Amniotic epithelial cell (primary cell): ENCODE measurements around the gene DMAC2L.
A peak's percentile ranks its signal among the peaks of the same experiment; 100 is the strongest.

ENCODE experiments used
- DNase-seq: peaks from one replicate; pipeline ENCODE4 v3.0.0-alpha.2; 2010; ENCODE audit warnings: low read depth

The DMAC2L gene

DNA sequence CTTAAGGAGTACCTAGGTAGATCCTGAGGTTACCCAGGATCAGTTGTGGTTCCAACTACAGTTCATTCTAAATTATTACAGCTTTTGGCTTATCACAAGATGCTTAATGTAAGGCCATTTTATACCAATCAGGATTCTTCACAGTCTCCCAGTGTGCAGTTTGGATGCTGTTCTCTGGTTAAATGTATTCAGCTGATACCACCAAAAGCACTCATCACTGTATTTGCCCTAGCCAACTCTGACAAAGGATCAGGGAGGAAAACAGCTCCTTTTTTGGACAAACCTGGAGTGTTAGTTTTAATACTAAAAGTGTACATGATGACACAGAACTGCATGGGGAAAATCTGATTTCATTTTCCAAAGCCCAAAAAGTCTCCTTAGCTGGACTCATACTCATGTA lies 19.5 kb downstream of the DMAC2L start:
- DNase-seq, result no peak

DNA sequence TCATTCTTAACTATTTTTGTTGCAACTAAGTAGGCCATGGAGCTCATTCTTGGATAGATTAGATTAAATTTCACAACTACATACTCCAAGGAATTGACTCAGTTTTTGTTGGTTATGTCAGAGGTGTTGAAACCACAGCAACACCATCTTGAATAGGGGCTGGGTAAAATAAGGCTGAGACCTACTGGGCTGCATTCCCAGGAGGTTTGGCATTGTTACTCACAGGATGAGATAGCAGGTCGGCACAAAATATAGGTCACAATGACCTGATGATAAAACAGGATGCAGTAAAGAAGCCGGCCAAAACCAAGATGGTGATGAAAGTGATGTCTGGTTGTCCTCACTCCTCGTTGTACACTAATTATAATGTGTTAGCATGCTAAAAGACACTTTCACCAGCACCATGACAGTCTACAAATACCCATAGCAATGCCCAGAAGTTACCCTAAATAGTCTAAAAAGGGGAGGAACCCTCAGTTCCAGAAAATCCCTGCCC lies 20.9 kb downstream of the DMAC2L start:
- DNase-seq, result peak; percentile 98

DNA sequence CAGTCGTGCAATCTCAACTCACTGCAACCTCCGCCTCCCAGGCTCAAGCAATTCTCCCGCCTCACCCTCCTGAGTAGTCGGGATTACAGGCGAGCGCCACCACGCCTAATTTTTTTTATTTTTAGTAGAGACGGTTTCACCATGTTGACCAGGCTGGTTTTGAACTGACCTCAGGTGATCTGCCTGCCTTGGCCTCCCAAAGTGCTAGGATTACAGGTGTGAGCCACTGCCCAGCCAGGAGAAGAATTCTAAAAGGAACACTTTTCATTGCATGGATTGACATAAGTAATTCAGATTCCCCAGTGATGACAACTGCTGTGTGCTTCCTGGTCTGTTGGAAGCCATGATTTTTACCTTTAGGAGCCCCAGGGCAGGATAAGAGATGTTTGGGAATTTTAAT lies 22.1 kb downstream of the DMAC2L start:
- no peak for DNase-seq

DNA sequence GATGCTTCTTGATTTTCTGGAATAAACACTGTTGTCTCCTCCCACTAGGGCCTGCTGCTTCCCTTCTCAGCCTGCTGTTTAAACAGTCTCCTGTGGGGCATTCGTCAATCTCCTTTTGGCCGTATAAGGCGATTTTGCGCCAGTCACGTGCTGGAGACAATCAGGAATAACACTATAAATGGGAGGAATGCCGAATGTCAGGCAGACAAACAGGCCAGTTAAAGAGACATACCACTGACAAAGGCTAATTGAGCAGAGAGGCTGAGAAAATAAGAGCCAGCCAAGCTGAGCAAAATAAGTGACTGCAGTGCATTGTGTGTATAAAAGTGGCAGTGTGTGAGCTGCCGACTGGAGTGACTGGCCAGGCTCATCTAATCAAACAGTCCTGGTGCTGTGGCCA lies 23.3 kb downstream of the DMAC2L start:
- DNase-seq, result peak; percentile 81

DNA sequence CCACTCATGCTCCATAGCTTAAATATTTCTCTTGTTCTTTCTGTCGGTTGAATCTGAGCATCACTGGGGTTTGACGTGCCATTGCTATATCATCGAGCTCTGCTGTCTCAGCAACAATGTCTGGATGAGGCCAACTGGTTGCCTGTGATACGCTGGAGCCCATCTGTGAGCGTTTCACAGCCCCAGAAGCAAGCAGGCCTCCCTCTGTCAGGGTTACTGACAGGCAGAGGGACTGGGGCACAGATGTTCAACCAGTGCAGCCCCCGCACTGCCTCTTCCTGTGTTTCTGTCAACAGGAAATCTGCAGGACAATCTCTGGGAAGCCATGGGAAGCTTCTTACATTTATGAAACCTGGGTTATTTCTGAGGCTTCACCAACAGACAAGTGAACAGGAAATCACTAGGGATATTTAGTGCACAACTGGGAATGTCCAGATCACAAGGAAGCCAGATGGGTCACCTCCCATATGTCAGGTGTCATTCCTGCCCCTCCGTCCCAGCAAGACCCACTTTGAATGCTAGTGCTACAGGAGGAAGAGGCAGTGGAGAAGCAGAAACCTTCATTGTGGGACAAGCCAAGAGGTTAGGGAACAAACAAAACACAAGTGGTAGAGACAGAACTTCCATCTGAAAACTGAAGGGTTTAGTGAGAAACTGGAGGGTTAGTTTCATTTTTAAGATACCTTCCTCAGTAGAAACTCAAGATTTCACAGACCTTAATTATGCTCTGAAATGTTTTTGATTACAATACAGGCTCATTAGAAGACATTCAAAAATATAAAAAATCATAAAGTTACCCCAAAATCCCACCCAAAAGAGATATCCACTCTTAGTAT lies 24.1 kb downstream of the DMAC2L start:
- DNase-seq, result peak; percentile 41

DNA sequence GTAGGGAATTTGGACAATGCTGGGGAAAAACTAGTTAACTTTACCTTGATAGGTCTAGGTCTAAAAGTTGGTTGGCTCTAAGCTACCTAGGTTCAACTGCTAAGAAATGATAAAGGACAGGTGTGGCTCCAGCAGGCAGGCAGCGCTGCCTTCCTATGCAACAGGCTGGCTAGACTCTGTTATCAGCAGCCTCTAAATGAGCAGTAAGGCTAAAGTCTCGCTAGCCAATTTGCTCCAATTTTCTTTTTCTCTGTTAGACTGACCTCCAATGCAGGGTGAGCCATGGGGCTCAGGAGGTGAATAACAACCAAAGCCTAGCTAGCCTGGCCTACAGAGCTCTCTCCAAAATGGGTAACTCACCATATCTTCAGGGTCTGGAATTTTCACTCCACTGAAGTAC lies 26.5 kb downstream of the DMAC2L start:
- DNase-seq, result no peak

DNA sequence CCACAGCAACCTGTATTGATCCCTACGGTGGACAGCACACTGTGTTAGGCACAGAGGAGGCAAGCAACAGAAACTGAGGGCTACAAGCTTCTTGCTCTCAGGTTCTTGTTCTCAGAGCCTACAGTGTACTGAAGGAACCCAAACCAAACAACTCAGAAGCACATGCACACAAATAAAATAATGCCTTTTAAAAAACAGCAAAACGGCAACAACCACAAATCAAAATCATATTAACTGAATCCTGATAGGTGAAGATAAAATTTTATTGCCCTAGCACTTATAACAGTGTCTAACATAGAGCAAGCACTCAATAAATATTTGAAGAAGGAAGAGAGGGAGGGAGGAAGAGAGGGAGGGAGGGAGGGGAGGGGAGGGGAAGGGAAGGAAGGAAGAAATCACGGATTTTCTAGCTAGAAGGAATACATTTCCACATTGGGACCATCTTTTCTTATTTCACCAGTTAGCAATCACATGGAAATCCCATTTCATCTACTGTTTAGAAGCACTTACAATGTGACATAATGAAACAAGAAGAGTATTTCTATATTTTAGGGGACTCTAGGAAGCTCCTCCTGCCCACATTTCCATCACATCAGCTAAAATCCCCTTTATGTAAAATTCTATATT lies 27.2 kb downstream of the DMAC2L start:
- DNase-seq, result no peak

DNA sequence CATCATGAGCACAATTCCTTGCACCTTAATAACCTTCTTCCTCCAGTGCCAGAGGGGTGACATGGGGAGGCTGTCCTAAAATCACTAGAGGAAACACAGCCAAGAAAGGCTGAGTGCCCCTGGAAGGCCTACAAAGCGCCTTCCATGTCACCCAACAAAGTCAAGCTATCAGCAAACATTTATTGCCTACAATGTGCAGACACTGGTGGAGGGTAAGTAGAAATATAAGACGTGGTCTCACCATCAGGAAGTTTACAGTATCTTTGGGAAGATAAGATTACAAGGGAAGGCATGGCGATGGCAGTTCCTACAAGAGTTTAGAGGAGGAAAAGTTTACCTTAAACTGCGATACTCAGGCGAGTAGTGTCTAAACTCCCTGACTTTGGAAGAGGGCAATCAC lies 27.9 kb downstream of the DMAC2L start:
- no peak for DNase-seq

DNA sequence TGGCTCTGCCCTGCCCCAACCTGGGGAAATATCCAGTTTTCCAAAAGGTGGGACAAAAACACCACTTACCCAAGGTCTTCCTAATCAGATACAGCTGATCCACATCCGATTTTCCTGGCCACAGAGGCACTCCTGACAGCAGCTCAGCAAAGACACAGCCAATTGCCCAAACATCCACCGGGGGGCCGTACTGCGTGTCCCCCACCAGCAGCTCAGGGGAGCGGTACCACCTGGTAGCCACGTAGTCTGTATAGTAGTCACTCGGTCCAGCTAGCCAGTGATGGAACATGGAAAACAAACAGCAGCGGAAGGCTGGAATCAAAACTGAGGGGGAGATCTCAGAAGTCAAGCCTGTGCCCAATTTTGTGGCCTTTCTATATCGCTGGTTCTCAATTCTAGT lies 28.8 kb downstream of the DMAC2L start:
- DNase-seq, result no peak

DNA sequence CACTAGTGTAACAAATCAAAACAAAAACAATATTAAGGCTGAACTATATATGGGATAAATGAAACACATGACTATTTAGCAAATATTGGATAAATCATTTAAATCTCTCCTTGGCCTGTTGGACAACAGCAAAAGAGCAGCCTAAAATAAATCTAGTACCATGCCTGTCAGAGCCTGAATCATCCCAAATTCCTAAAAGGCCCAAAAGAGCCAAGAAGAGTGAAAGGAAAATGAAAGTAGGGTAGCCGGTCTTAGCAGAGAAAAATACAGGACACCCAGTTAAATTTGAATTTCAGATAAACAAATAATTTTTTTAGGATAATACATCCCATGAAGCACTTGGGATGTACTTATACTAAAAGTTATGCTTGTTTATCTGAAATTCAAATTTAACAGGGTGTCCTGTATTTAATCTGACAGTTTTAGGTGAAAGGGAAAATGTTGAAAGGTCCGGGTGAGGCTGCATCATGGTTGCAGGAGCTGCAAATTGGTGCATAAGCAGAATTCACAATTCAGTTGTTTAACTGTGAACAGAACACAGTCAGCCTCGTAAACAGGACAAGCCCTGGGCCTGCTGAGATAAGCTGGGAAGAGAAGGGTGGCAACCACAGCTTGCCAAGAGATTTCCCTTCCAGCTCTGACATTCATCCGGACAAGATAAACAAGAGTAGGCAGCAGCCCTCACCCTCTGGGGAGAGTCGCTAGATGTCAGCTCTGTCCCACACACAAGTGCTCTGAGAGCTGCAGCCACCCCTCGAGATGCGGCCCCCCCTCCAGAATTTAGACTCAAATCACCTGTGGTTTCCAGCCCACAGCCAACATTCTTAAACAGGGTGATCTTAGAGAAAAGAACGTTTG lies 30.3 kb downstream of the DMAC2L start:
- DNase-seq, result peak; percentile 88

DNA sequence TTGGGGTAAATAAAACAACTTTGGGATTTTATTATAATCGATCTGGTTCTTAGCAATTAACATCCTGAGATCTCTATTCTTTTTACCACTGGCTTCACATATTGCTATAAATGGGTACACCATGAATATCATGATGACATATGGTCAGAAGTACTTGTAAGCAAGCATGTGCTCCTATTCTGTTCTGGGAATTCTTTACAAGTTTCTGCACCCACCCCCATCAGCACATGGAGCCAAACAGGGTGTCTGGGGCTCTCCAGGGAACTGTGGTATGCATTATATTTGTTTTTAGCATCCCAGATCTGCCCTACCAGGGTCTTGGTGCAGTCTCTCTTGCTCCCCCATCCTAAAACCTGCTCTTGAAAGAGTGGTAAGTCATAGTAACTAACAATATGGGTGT lies 31.3 kb downstream of the DMAC2L start:
- DNase-seq, result no peak

DNA sequence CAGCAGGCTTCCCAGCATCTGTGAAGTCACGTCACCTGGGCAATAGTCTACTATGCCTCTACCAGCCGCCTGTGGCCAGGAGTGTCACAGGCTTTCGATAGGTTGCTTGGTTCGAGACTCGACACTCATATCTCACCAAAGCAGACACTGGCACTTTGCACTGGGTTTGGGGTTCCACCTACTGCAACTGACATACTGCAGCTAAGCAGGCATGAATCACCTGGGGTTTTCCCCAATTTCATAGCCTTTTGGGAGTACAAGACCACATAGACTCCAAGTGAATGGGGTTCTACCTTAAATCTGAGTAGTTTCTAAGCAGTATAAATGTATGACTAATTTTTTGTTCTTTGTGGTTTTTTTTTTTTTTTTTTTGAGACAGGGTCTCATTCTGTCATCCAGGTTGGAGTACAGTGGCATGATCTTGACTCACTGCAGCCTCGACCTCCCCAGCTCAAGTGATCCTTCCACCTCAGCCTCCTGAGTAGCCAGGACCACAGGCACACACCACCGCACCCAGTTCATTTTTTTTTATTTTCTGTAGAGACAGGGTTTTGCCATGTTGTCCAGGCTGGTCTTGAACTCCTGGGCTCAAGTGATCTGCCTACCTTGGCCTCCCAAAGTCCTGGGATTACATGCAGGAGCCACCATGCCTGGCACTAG lies 32.1 kb downstream of the DMAC2L start:
- DNase-seq, result peak; percentile 35

DNA sequence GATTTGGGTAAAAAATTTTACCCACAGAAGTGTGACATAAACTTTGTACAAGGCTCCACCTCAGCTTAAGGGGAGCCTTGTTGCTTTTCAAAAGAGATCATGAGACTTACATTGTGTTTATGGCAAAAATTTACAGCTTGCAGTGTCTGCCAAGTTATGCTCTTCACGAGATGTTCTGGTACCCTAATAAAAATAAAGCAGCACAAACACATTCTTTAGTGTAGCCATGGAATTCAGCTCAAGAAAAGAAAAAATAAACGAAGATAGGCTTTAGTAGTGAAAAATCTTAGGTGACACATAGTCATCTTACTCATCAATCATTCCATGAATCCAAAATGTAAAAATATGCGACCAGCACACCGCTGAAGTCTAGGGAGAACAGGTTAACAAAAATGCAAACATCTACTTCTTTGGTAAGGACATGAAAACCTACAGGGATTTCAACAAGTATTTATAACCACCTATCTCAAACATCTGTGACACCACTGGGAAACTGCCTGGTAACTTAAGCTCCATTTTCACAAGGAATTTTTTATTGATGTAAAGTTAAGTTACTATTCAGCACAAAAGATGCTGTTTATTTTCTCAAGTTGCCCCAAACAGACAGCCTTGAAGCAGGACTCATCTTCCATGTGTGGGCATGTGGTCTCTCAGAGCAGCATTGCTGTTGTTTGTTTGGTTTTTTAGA lies 32.9 kb downstream of the DMAC2L start:
- peak; percentile 36 for DNase-seq

DNA sequence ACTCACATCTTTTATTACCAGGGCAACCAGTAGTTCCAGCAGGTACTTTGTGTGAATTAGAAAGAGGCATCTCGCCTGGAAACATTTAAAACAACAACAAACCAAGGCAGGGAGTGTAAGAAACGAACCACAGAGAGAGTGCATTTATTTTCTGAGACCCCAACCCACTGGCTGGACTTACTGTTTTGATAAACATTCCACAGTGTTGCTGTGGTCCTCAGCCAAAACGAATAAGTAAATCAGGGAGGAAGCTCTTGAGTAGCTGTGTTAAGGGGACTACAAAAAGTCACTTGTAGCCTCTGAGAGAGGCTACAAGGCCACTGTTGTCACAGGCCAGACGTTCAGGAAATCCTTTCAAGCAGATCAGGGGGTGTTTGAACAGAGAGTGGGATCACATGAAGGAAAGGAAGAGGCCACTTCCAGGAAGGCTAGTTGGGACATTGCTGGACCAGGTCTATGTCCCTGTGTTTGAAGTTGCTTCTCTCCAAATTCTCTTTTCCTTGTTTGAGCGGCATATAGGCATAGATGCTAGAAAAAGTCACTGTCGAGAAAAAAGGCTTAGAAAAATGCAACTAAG lies 33.8 kb downstream of the DMAC2L start:
- DNase-seq, result no peak

DNA sequence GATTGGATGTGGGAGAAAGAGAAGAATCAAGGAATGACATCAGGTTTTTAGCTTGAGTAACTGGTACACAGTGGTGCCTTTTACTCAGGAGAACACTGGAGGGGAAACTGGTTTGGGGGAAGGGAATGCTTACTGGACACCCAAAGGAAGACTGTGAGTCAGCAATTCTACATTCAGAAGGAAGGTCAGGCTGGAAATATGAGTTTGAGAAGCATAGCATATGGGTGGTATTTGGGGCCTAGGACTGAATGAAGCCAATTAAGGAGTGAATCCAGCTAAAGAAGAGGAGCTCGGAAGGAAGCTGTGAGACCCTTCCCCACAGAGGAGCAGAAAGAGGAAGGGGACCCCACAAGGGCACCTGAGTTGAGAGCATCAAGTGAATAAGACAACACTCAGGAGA lies 35.4 kb downstream of the DMAC2L start:
- DNase-seq, result peak; percentile 88

DNA sequence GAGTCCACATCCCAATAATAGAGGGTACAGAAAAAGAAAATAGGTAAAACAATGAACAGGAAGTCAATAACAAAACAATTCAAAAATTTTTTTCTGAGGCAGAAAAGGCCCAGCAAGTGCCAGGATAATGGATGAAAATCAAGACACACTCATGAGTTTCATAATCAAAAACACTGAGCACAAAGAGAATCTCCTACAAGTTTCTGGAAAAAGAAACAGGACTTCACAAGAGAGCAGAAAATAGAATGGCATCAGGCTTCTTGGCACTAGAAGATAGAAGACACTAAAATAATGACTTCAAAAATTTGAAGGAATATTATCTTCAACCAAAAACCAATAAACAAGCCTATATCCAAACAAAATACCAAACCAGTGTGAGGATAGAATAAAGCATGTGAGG lies 36.8 kb downstream of the DMAC2L start:
- no peak for DNase-seq

DNA sequence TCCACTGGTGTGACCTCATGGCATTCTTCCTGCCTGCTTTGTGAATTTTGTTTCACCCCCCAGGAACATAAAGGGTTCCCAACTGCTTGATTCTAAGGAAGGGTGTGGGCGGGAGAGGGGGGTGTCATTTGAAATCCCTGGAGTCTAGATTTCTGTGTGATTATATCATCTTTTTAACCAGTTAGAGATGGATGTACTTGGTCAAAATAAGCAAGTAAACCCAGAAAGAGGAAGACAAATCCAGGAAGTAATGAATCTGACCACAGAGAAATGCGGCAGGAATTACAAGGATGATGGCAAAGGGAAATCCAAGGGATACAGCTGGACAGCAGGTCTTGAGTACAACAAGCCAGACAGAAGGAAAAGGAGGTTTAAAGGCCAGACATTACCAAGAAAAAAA lies 38.9 kb downstream of the DMAC2L start:
- peak; percentile 65 for DNase-seq

DNA sequence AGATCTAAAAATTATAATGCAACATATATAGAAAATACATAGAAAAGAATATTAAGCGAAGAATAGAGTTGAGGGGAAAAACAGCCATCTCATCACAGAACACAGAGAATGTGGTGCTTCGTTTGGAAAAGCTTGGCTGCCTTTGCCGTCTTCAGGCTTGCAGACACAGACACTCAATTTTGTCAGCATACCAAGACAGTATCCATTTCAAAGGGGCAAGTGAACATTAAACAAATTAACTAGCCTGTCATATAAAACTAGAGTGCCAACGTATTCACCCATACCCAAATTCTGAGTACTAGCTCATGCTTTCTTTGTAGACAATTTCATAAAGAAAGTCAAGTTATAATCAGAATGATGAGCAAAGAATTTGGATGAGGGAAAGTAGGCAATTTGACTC lies 40.5 kb downstream of the DMAC2L start:
- no peak for DNase-seq

DNA sequence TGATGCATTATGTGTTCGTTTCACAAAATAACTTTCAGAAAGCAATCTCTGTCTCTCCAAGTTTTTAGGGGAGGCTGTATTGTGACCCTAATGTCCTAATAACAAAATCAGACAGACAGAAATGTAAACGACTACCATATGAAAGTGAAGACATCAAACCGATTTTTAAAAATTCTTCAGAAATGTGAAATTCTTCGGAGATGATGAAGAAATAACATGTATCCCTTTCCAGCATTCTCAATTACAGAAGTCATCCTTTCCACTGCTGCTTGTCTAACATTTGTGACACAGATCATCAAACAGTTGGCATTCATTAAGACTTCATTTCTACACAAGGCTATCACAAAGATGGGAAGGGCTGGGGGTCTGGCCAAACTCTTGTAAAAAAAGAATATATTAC lies 41.0 kb downstream of the DMAC2L start:
- DNase-seq, result no peak

DNA sequence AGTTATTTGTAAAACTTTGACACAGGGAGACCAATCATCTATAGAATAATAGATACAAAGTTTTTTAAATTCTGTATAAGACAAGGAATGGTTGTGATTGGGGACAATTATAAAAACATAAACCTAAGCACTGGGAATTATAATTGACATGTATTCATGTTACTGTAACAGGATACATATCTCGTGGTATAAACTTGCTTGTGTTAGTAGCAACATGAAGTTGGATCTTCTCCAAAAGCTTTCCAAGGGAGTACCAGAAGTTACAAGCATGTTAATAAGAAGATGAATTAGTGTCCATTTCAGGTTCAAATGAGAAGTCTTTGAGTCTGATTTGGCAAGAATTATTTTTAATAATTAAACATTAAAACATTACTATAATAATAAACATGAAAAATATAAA lies 42.4 kb downstream of the DMAC2L start:
- peak; percentile 38 for DNase-seq

DNA sequence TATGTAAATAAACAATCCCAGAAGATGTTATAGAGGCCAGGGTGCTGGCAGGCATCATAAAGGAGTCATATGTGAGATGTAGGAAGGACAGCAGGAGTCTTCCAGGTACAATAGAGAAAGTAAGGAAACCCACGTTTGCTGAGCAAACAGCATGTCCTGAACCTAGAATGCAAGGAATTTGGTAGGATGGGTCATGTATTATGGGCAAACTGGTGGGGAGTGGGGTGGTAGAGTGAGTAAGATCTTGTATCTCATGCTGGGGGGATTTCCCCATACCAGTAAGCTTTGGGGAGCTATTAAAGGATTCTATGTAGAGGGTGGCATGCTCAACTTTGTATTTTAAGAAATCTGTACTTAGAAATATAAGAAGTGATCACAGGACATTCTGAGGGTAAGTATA lies 43.6 kb downstream of the DMAC2L start:
- no peak for DNase-seq
